Rectal smooth muscle tissue (tissue), 1 donor: ENCODE results near the gene UVSSA.

Source experiments
- H3K27ac ChIP-seq: one replicate; pipeline ENCODE4 v1.7.0; 2013; ENCODE audit warnings: low read depth, low read length, inconsistent platforms
- H3K27me3 ChIP-seq: one replicate; pipeline ENCODE4 v1.7.0; 2013; ENCODE audit warnings: low read length; ENCODE audit not compliant: control insufficient read depth, insufficient read depth
- H3K36me3 ChIP-seq: one replicate; pipeline ENCODE4 v1.7.0; 2013; ENCODE audit warnings: low read length; ENCODE audit not compliant: control insufficient read depth, insufficient read depth
- H3K4me1 ChIP-seq: one replicate; pipeline ENCODE4 v1.7.0; 2013; ENCODE audit warnings: low read length; ENCODE audit not compliant: control insufficient read depth, insufficient read depth
- H3K4me3 ChIP-seq: one replicate; pipeline ENCODE4 v1.7.0; 2013; ENCODE audit warnings: low read length
- H3K9ac ChIP-seq: one replicate; pipeline ENCODE4 v1.7.0; 2013; ENCODE audit warnings: low read length

The UVSSA gene

DNA sequence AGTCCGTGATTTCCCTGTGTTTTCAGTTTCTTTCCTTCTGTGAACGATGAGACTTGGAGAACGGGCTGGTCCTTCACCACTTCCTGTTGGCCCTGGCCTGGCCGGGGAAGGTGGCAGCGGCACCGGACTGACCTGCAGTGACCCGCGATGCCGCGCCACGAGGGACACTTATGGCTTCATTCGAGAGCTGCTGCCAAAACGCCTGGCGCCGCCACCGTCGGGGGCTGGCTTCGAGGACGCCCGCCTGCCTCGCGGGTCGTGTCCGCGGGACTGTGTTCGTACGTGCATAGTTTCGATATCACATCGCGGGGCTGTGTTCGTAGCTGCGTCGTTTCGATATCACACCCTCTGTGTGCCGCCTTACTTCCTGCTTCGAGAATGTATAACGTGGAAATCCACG lies 7.5 kb upstream of the UVSSA start:
- H3K4me3 ChIP-seq, result no peak overlapping the region
- no peak overlapping the region for H3K27ac ChIP-seq
- peaks cover 49% of the 10 kb centered on the region for H3K36me3 ChIP-seq
- no peaks in the 10 kb centered on the region for H3K4me1 ChIP-seq
- H3K27me3 ChIP-seq, result no peaks in the 10 kb centered on the region
- H3K9ac ChIP-seq, result no peak overlapping the region

DNA sequence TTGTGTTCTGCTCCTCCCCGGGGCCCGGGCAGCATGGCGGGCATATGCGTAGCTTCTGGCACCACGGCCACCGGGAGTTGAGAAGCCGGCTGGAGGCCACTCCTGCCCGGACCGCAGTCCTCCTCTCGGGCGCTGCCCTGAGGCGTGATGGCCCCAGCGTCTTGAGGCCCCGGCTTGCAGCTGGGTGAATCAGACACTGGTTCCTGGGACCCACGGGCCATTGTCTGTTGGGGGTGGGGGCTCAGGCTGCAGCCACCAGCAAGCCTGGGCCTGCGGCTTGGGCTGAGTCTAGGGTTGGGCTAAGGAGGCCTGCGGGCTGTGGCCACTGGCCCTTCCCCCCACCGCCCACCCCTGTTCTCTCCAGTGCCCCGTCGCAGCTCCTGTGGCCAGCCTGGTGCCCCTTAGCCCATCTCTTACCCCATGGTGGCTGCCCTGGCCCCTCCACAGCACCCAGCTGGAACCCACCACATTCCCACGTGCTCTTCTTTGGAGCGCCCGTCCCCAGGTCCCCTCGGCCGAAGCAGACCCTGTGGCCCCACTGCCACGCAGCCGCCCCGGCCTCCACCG lies 6.7 kb upstream of the UVSSA start:
- Histone ChIP-seq H3K27me3 (no peaks in the 10 kb centered on the region), H3K9ac (no peak overlapping the region), H3K36me3 (peaks cover 45% of the 10 kb centered on the region), H3K4me1 (no peaks in the 10 kb centered on the region), H3K4me3 (no peak overlapping the region), H3K27ac (no peak overlapping the region)

DNA sequence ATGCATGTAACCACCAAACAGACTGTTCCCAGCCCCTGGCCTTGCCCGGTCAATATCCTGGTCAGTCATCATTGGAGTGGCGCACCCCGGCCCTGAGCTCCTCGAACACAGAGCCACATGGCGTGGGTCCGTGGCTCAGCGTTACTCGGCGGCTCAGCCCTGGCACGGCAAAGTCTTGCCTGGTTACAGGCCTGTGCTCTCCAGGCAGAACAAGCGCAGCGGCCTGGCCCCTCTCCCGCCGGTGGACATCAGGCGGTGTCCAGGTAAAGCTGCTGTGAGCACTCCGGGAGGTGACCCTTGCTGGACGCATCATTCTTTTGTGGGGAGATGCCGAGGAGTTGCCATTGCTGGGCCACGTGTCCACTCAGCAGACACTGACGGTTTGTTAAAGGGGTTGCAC lies 6.1 kb upstream of the UVSSA start:
- no peak overlapping the region for H3K4me3 ChIP-seq
- H3K27me3 ChIP-seq, result no peaks in the 10 kb centered on the region
- peaks cover 45% of the 10 kb centered on the region for H3K36me3 ChIP-seq
- H3K4me1 ChIP-seq, result peaks cover 3% of the 10 kb centered on the region
- no peak overlapping the region for H3K27ac ChIP-seq
- H3K9ac ChIP-seq, result no peak overlapping the region

DNA sequence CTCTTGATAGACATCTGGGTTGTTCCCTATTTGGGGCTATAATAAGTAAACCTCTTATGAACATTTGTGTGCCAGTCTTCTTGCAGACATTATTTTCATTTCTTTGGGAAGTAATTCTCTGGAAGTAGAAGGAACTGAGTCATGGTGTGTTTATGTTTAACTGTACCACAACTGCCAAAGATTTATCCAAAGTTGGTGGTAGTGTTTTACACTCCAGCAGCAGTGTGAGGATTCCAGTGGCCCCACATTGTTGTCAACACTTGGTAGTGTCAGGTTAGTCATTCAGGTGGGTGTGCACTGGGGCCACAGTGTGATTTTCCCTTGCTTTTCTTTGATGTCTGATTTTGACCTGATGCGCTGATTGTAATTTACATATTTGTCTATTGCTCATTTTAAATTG lies 5.0 kb upstream of the UVSSA start:
- Histone ChIP-seq H3K36me3 (peaks cover 35% of the 10 kb centered on the region), H3K4me1 (peaks cover 3% of the 10 kb centered on the region), H3K4me3 (no peak overlapping the region), H3K27ac (no peak overlapping the region), H3K27me3 (no peaks in the 10 kb centered on the region), H3K9ac (no peak overlapping the region)

GRCh38 chr4:1344696-1345095 lies 2.3 kb upstream of the UVSSA start:
- Histone ChIP-seq H3K4me3 (no peak overlapping the region), H3K36me3 (peaks cover 14% of the 10 kb centered on the region), H3K27me3 (no peaks in the 10 kb centered on the region), H3K4me1 (peaks cover 13% of the 10 kb centered on the region), H3K9ac (no peak overlapping the region), H3K27ac (no peak overlapping the region)

GRCh38 chr4:1345903-1346780 lies 866 bp upstream of the UVSSA start:
- peak overlapping the region; percentile 70 for H3K9ac ChIP-seq
- peaks cover 4% of the 10 kb centered on the region for H3K36me3 ChIP-seq
- H3K4me3 ChIP-seq, result peak overlapping the region; percentile 82
- H3K27ac ChIP-seq, result peak overlapping the region; percentile 88
- H3K27me3 ChIP-seq, result no peaks in the 10 kb centered on the region
- H3K4me1 ChIP-seq, result peaks cover 13% of the 10 kb centered on the region

GRCh38 chr4:1347410-1347864 lies 429 bp downstream of the UVSSA start:
- peaks cover 15% of the 10 kb centered on the region for H3K4me1 ChIP-seq
- peak overlapping the region; percentile 44 for H3K4me3 ChIP-seq
- H3K27me3 ChIP-seq, result no peaks in the 10 kb centered on the region
- H3K9ac ChIP-seq, result peak overlapping the region; percentile 25
- no peaks in the 10 kb centered on the region for H3K36me3 ChIP-seq
- H3K27ac ChIP-seq, result peak overlapping the region; percentile 91

DNA sequence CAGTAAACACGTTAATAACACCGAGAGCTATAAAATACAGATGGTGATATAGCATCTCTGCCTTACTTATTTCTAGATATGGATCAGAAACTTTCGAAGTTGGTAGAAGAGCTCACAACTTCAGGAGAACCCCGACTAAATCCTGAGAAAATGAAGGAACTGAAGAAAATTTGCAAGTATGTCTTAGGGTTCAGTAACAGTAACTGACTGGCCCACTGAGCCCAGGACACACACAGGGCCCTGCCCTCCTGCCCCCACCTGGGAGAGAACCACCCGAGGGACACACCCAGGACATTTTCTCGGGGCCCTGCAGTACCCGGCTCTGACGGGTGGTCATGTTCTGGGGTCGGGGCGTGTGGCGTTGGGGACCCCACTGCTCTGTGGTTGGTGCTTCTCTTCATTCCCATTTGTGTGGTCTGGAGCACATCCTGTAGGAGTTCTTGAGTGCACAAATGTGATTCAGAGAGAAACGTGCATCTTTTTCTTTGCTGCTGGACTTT lies 1.1 kb downstream of the UVSSA start:
- Histone ChIP-seq H3K27ac (peak overlapping the region; percentile 91), H3K4me3 (peak overlapping the region; percentile 44), H3K9ac (peak overlapping the region; percentile 25), H3K27me3 (no peaks in the 10 kb centered on the region), H3K36me3 (no peaks in the 10 kb centered on the region), H3K4me1 (peaks cover 15% of the 10 kb centered on the region)

DNA sequence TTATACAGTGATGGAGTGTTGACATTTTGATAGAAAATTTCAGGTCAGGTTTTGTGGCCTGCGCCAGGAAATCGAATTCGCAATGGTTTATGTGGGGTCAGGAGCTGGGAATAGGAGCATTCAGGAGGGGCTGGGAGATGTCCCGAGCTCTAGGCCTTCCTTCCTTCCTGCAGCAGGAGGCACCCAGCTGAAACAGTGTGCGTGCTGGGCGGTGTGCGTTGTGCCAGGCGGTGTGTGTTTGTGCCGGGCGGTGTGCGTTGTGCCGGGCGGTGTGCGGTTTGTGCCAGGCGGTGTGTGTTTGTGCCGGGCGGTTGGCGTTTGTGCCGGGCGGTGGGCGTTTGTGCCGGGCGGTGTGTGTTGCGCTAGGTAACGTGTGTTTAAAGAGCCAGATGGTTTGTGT lies 1.7 kb downstream of the UVSSA start:
- peaks cover 15% of the 10 kb centered on the region for H3K4me1 ChIP-seq
- no peaks in the 10 kb centered on the region for H3K36me3 ChIP-seq
- peak overlapping the region; percentile 15 for H3K27ac ChIP-seq
- H3K9ac ChIP-seq, result no peak overlapping the region
- H3K27me3 ChIP-seq, result no peaks in the 10 kb centered on the region
- H3K4me3 ChIP-seq, result no peak overlapping the region

DNA sequence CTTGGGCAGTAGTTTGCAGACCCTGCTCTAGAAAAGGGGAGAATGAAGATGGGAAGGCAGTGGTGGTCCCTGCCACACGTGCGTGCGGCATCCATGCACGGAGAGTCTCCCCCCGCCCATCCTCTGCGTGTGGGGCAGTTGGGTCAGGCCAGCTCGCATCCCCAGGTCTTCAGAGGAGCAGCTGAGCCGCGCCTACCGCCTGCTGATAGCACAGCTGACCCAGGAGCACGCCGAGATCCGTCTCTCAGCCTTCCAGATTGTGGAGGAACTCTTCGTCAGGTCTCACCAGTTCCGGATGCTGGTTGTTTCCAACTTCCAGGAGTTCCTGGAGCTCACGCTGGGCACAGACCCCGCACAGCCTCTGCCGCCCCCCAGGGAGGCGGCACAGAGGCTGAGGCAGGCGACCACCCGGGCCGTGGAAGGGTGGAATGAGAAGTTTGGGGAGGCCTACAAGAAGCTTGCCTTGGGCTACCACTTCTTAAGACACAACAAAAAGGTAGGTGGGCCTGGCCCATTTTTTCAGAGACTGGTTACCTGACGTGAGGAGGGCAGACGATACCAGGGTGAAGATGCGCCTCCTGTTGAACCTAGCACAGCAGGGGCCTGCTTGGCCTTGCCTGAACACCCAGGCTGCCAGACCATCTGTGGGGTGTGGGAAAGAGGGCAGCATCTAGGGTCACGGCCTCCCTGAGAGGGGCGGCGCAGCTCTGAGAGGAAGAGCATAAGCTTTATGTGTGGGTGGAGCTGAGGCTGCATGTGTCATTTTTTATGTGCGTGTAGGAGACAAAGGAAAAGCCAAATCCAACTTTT lies 2.6 kb downstream of the UVSSA start:
- no peak overlapping the region for H3K9ac ChIP-seq
- no peaks in the 10 kb centered on the region for H3K27me3 ChIP-seq
- no peaks in the 10 kb centered on the region for H3K36me3 ChIP-seq
- H3K27ac ChIP-seq, result no peak overlapping the region
- peaks cover 15% of the 10 kb centered on the region for H3K4me1 ChIP-seq
- H3K4me3 ChIP-seq, result no peak overlapping the region

GRCh38 chr4:1350169-1350520 lies 3.1 kb downstream of the UVSSA start:
- no peaks in the 10 kb centered on the region for H3K36me3 ChIP-seq
- no peak overlapping the region for H3K4me3 ChIP-seq
- H3K27ac ChIP-seq, result no peak overlapping the region
- no peaks in the 10 kb centered on the region for H3K27me3 ChIP-seq
- H3K4me1 ChIP-seq, result peaks cover 15% of the 10 kb centered on the region
- no peak overlapping the region for H3K9ac ChIP-seq

GRCh38 chr4:1351854-1352566 lies 5.0 kb downstream of the UVSSA start:
- no peaks in the 10 kb centered on the region for H3K27me3 ChIP-seq
- no peak overlapping the region for H3K4me3 ChIP-seq
- no peak overlapping the region for H3K27ac ChIP-seq
- H3K36me3 ChIP-seq, result no peaks in the 10 kb centered on the region
- no peak overlapping the region for H3K9ac ChIP-seq
- H3K4me1 ChIP-seq, result peaks cover 12% of the 10 kb centered on the region
